Activated naive CD4-positive, alpha-beta T cell treated with anti-CD3 and anti-CD28 coated beads, Interleukin-2, amount 10 ng/mL, durations not matched to agents 7 days and 5 days (primary cell): ENCODE data around the gene SOST.

ENCODE experiments used
- CTCF ChIA-PET: fragments of 350-600 bp; sonication (Branson Sonifier 250); formaldehyde crosslinking; loops from one replicate; lab custom pipeline; 2021; ENCODE audit warnings: antibody characterized with exemption; lab: Charles Lee
- DNase-seq: peaks from one replicate; pipeline ENCODE4 v3.0.0-alpha.2; 2020
- H3K27ac Mint-ChIP-seq: one replicate; pipeline ENCODE4 v1.8.0; 2021; ENCODE audit warnings: mild to moderate bottlenecking, moderate library complexity, mixed read lengths
- H3K27me3 Mint-ChIP-seq: one replicate; pipeline ENCODE4 v1.8.0; 2021; ENCODE audit warnings: mild to moderate bottlenecking, mixed read lengths
- H3K36me3 Mint-ChIP-seq: one replicate; pipeline ENCODE4 v1.8.0; 2021; ENCODE audit warnings: mixed read lengths
- H3K4me1 Mint-ChIP-seq: one replicate; pipeline ENCODE4 v1.8.0; 2021; ENCODE audit warnings: mixed read lengths
- H3K4me3 Mint-ChIP-seq: one replicate; pipeline ENCODE4 v1.8.0; 2021; ENCODE audit warnings: mild to moderate bottlenecking, moderate library complexity, mixed read lengths
- H3K9me3 Mint-ChIP-seq: one replicate; pipeline ENCODE4 v1.8.0; 2021; ENCODE audit warnings: mixed read lengths

Gene SOST

GRCh38 chr17:43750153-43750552 is 8.4 kb downstream of the SOST start:
- Mint-ChIP-seq H3K36me3 (no peaks in the 10 kb centered on the region), H3K4me3 (no peak overlapping the region), H3K9me3 (no peaks in the 10 kb centered on the region), H3K27me3 (peaks cover 79% of the 10 kb centered on the region), H3K4me1 (peaks cover 9% of the 10 kb centered on the region), H3K27ac (no peak overlapping the region)
- CTCF ChIA-PET: interaction anchor here (0.9 to 1.7 kb wide), 2 partner anchors 9 to 10 kb away, joined by 3 to 6 read pairs; no protein-coding TSS in a partner anchor
- DNase-seq: no peak

- CTCF ChIA-PET: interaction anchor here (1.0 to 1.2 kb wide), 3 partner anchors 10 to 50 kb away, joined by 3 to 4 read pairs (median 4); no protein-coding TSS in a partner anchor
- no peak for DNase-seq
- Mint-ChIP-seq H3K27me3 (peaks cover 70% of the 10 kb centered on the region), H3K36me3 (no peaks in the 10 kb centered on the region), H3K9me3 (no peaks in the 10 kb centered on the region), H3K4me3 (no peak overlapping the region), H3K4me1 (peaks cover 9% of the 10 kb centered on the region), H3K27ac (no peak overlapping the region)
Observed at GRCh38 chr17:43745541-43745940, 13.1 kb downstream of the SOST start.

DNA sequence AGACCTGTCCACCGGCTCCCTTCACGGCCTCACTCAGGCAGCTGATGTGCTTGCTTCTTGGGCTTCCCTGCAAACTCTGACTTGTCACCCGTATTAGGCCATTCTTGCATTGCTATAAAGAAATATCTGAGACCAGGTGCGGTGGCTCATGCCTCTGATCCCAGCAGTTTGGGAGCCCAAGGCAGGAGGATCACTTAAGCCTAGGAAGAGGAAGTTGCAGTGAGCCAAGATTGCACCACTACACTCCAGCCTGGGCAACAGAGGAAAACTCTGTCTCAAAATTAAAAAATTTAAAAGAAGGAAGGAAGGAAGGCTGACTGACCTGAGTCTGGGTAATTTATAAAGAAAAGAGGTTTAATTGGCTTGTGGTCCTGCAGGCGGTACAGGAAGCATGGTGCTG is 17.0 kb downstream of the SOST start:
- Mint-ChIP-seq H3K9me3 (no peaks in the 10 kb centered on the region), H3K4me1 (no peaks in the 10 kb centered on the region), H3K36me3 (no peaks in the 10 kb centered on the region), H3K27ac (no peak overlapping the region), H3K27me3 (peaks cover 65% of the 10 kb centered on the region), H3K4me3 (no peak overlapping the region)
- no peak for DNase-seq
- CTCF ChIA-PET: no interaction called here

DNA sequence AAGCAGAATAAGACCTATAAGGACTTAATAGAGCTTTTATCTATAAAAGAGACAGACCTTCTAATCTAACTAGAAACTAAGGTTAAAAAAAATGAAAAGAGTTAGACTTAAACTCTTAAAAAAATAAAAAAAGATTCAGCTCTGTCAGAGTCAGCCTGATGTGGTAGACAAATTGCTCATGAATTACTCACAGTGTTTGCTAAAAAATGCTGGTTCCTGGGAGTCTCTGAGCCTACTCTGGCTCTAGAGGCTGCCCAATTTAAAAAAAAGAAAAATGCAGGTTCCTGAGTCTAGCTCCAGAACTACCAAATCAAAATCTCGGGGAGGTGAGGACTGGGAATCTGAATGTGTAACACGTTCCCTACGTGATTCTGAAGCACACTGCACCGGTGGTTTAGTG is 18.1 kb downstream of the SOST start:
- no peaks in the 10 kb centered on the region for H3K4me1 Mint-ChIP-seq
- H3K27me3 Mint-ChIP-seq: peaks cover 60% of the 10 kb centered on the region
- no peaks in the 10 kb centered on the region for H3K36me3 Mint-ChIP-seq
- CTCF ChIA-PET: interaction anchor here (0.8 to 1.3 kb wide), 2 partner anchors 19 to 47 kb away, joined by 3 to 4 read pairs; no protein-coding TSS in a partner anchor
- DNase-seq: no peak
- no peaks in the 10 kb centered on the region for H3K9me3 Mint-ChIP-seq
- H3K27ac Mint-ChIP-seq: no peak overlapping the region
- no peak overlapping the region for H3K4me3 Mint-ChIP-seq

DNA sequence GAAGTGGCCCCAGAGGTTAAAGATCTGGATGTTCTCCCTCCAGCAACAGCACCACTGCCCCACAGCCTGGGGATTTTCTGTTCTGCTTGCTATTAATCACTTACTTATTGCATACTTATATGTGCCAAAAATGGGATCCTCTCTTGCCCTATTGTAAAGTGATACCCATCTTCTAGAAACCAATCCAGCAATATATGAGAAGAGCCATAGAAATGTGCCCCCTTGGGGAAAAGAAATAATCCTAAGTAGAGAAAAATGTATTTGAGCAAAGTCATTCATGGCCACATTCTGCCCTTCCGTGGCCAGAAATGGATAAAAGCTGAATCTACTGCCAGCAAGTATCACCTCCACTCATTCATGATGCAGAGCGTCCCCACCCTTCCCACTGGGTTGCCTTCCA is 20.9 kb downstream of the SOST start:
- Mint-ChIP-seq H3K36me3 (no peaks in the 10 kb centered on the region), H3K9me3 (peaks cover 1% of the 10 kb centered on the region), H3K27ac (no peak overlapping the region), H3K4me3 (no peak overlapping the region), H3K27me3 (peaks cover 44% of the 10 kb centered on the region), H3K4me1 (no peaks in the 10 kb centered on the region)
- DNase-seq: no peak
- CTCF ChIA-PET: interaction anchor here (1.3 kb wide), 1 partner anchor 29 kb away, joined by 4 read pairs; no protein-coding TSS in a partner anchor

- no peak for DNase-seq
- CTCF ChIA-PET: no interaction called here
- Mint-ChIP-seq H3K27ac (no peak overlapping the region), H3K27me3 (peaks cover 37% of the 10 kb centered on the region), H3K36me3 (no peaks in the 10 kb centered on the region), H3K4me3 (no peak overlapping the region), H3K9me3 (peaks cover 1% of the 10 kb centered on the region), H3K4me1 (no peaks in the 10 kb centered on the region)
Observed at GRCh38 chr17:43736389-43736788, 22.2 kb downstream of the SOST start.

DNA sequence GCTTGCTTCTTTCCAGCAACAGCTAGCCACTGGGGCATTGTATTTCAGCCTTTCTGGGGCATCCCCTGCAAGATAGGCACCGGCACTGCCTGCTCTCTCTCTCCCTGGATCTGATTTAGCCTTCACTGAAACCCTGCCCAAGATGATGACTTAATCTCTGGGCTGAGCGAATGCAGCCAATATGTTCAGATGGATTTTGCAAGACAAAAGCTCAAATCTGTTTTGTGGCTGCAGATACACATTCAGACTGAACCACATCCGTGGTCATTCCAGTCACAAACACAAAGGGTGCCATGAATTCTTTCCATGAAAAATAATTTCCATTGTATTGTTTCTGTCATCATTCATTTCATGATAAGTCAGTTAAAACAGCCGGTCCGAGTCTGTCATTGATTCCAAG is 24.2 kb downstream of the SOST start:
- no peak for DNase-seq
- Mint-ChIP-seq H3K4me1 (no peaks in the 10 kb centered on the region), H3K4me3 (no peak overlapping the region), H3K36me3 (no peaks in the 10 kb centered on the region), H3K9me3 (peaks cover 1% of the 10 kb centered on the region), H3K27ac (no peak overlapping the region), H3K27me3 (peaks cover 27% of the 10 kb centered on the region)
- CTCF ChIA-PET: interaction anchor here (1.0 to 1.2 kb wide), 2 partner anchors 10 to 210 kb away, joined by 3 to 4 read pairs; no protein-coding TSS in a partner anchor

- H3K27me3 Mint-ChIP-seq: peaks cover 27% of the 10 kb centered on the region
- CTCF ChIA-PET: interaction anchor here (1.0 to 1.2 kb wide), 2 partner anchors 9 to 210 kb away, joined by 3 to 4 read pairs; no protein-coding TSS in a partner anchor
- no peaks in the 10 kb centered on the region for H3K36me3 Mint-ChIP-seq
- H3K9me3 Mint-ChIP-seq: peaks cover 1% of the 10 kb centered on the region
- no peaks in the 10 kb centered on the region for H3K4me1 Mint-ChIP-seq
- H3K4me3 Mint-ChIP-seq: no peak overlapping the region
- no peak overlapping the region for H3K27ac Mint-ChIP-seq
- no peak for DNase-seq
Observed at GRCh38 chr17:43733956-43734355, 24.6 kb downstream of the SOST start.

DNA sequence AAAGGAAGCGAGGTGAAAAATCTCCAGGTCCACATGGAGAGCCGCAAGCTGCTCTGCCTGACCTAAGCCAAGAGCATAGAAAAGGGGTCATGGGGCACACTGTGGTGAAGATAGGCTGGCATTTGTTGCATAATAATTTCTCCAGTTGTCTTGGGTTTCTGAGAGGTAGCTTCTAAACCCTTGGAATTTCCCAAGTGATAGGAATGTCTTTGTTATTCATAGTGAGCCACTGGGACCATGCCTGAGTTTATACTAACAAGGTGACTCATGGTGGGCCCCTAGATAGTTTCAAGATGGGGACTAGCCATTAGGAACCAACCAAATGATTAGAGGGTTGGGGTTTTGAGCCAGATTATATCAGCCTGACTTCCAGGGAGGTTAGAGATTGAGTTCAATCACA is 25.6 kb downstream of the SOST start:
- no peaks in the 10 kb centered on the region for H3K36me3 Mint-ChIP-seq
- CTCF ChIA-PET: no interaction called here

GRCh38 chr17:43728081-43728480 is 30.5 kb downstream of the SOST start:
- DNase-seq: no peak
- no peaks in the 10 kb centered on the region for H3K36me3 Mint-ChIP-seq
- H3K27ac Mint-ChIP-seq: no peak overlapping the region
- peaks cover 5% of the 10 kb centered on the region for H3K27me3 Mint-ChIP-seq
- H3K4me3 Mint-ChIP-seq: no peak overlapping the region
- CTCF ChIA-PET: interaction anchor here (0.6 to 1.9 kb wide), 4 partner anchors 30 to 348 kb away, joined by 3 to 5 read pairs (median 4); no protein-coding TSS in a partner anchor
- H3K9me3 Mint-ChIP-seq: no peaks in the 10 kb centered on the region
- no peaks in the 10 kb centered on the region for H3K4me1 Mint-ChIP-seq

More for the DNA sequence above, 25.6 kb downstream of the SOST start:
- no peaks in the 10 kb centered on the region for H3K4me1 Mint-ChIP-seq
- H3K27me3 Mint-ChIP-seq: peaks cover 25% of the 10 kb centered on the region
- no peak overlapping the region for H3K27ac Mint-ChIP-seq
- H3K4me3 Mint-ChIP-seq: no peak overlapping the region
- no peak for DNase-seq
- peaks cover 1% of the 10 kb centered on the region for H3K9me3 Mint-ChIP-seq

- DNase-seq: no peak
- Mint-ChIP-seq H3K27ac (no peak overlapping the region), H3K4me3 (no peak overlapping the region), H3K4me1 (peaks cover 19% of the 10 kb centered on the region), H3K9me3 (no peaks in the 10 kb centered on the region), H3K36me3 (peaks cover 4% of the 10 kb centered on the region), H3K27me3 (peaks cover 4% of the 10 kb centered on the region)
- CTCF ChIA-PET: interaction anchor here (0.8 to 1.3 kb wide), 3 partner anchors 10 to 37 kb away, joined by 4 read pairs; no protein-coding TSS in a partner anchor
Observed at GRCh38 chr17:43723697-43724359, 34.8 kb downstream of the SOST start.

DNA sequence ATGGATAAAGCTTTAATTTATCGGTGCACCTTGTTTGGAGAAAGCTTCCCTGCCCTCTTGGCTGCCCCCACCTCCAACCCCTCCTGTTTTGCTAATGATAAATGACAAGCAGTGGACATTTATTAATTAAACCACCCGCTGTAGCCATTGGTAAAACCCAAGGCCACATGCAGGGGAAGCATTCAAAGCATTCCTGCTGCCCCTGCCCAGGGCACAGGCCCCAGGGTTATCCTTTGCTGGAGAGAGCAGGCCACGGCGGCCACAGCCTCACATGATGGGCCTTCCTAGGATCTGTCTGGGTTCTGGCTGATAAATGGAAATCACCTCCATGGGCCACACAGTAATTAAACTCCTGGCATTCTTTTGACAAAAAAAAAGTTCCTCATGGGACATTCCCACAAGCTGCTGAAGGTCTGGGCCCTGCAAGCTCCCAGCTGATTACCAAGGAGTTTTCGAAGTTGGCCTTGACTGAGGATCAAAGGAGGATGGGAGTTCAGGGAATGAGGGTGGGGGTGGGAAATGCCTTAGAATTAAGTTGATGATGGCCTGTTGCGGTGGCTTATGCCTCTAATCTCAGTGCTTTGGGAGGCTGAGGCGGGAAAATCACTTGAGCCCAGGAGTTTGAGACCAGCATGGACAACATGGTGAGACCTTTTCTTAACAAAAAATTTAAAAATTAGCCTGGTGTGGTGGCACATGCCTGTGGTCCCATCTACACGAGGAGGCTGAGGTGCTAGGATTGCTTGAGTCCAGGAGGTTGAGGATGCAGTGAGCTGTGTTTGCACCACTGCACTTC is 35.5 kb downstream of the SOST start:
- H3K27me3 Mint-ChIP-seq: peaks cover 4% of the 10 kb centered on the region
- CTCF ChIA-PET: interaction anchor here (1.0 kb wide), 1 partner anchor 28 kb away, joined by 4 read pairs; no protein-coding TSS in a partner anchor
- no peaks in the 10 kb centered on the region for H3K9me3 Mint-ChIP-seq
- H3K36me3 Mint-ChIP-seq: peaks cover 4% of the 10 kb centered on the region
- DNase-seq: no peak
- H3K4me3 Mint-ChIP-seq: no peak overlapping the region
- no peak overlapping the region for H3K27ac Mint-ChIP-seq
- H3K4me1 Mint-ChIP-seq: peaks cover 19% of the 10 kb centered on the region

GRCh38 chr17:43722269-43722619 is 36.3 kb downstream of the SOST start:
- Mint-ChIP-seq H3K27me3 (peaks cover 12% of the 10 kb centered on the region), H3K36me3 (peaks cover 4% of the 10 kb centered on the region), H3K9me3 (no peaks in the 10 kb centered on the region), H3K27ac (no peak overlapping the region), H3K4me3 (peak overlapping the region; percentile 99), H3K4me1 (peaks cover 19% of the 10 kb centered on the region)
- CTCF ChIA-PET: interaction anchor here (0.8 kb wide), 1 partner anchor 45 kb away, joined by 3 read pairs; no protein-coding TSS in a partner anchor
- DNase-seq: no peak

GRCh38 chr17:43721537-43722268 is 36.9 kb downstream of the SOST start:
- Mint-ChIP-seq H3K36me3 (peaks cover 4% of the 10 kb centered on the region), H3K4me1 (peaks cover 19% of the 10 kb centered on the region), H3K9me3 (no peaks in the 10 kb centered on the region), H3K27me3 (peaks cover 17% of the 10 kb centered on the region), H3K27ac (peak overlapping the region; percentile 86), H3K4me3 (peak overlapping the region; percentile 99)
- DNase-seq: no peak
- CTCF ChIA-PET: interaction anchor here (0.8 kb wide), 1 partner anchor 45 kb away, joined by 3 read pairs; no protein-coding TSS in a partner anchor
